Measurements from ENCODE around the gene CAMSAP1.

Gene CAMSAP1

GRCh38 chr9:135760465-135760864 lies 146.9 kb downstream of the CAMSAP1 start (continued):
- TF ChIP-seq ZFP30 (CRISPR knock-in tag; IDR thresholded peaks at IDR 0.05) (no peak), SNAI2 (CRISPR knock-in tag; IDR thresholded peaks at IDR 0.05) (no peak)

- no peak for ATAC-seq
- TF ChIP-seq GLIS3 (CRISPR knock-in tag; IDR thresholded peaks at IDR 0.05) (no peak), PPARA (CRISPR knock-in tag; IDR thresholded peaks at IDR 0.05; ENCODE audit: borderline replicate concordance) (no peak), PATZ1 (CRISPR knock-in tag; IDR thresholded peaks at IDR 0.05; ENCODE audit: borderline replicate concordance) (no peak), CREB5 (CRISPR knock-in tag; IDR thresholded peaks at IDR 0.05; ENCODE audit: low read depth) (no peak), TOX (CRISPR knock-in tag; IDR thresholded peaks at IDR 0.05; ENCODE audit: borderline replicate concordance) (no peak), OSR1 (CRISPR knock-in tag; IDR thresholded peaks at IDR 0.05) (no peak), BACH2 (CRISPR knock-in tag; IDR thresholded peaks at IDR 0.05; ENCODE audit: borderline replicate concordance) (no peak), ZNF70 (CRISPR knock-in tag; IDR thresholded peaks at IDR 0.05) (no peak), POU6F1 (CRISPR knock-in tag; IDR thresholded peaks at IDR 0.05; ENCODE audit: borderline replicate concordance, low read depth) (no peak)
Measured at GRCh38 chr9:135759676-135760300, 147.6 kb downstream of the CAMSAP1 start.

- TF ChIP-seq PATZ1 (CRISPR knock-in tag; IDR thresholded peaks at IDR 0.05; ENCODE audit: borderline replicate concordance) (no peak), CSRNP3 (CRISPR knock-in tag; IDR thresholded peaks at IDR 0.05) (no peak), TSHZ2 (CRISPR knock-in tag; IDR thresholded peaks at IDR 0.05) (no peak), ZFP3 (CRISPR knock-in tag; IDR thresholded peaks at IDR 0.05) (no peak), ZNF70 (CRISPR knock-in tag; IDR thresholded peaks at IDR 0.05) (no peak), BACH2 (CRISPR knock-in tag; IDR thresholded peaks at IDR 0.05; ENCODE audit: borderline replicate concordance) (no peak), GLIS3 (CRISPR knock-in tag; IDR thresholded peaks at IDR 0.05) (no peak), CREB5 (CRISPR knock-in tag; IDR thresholded peaks at IDR 0.05; ENCODE audit: low read depth) (no peak), OSR1 (CRISPR knock-in tag; IDR thresholded peaks at IDR 0.05) (no peak), ZNF8 (CRISPR knock-in tag; IDR thresholded peaks at IDR 0.05) (no peak), RARB (CRISPR knock-in tag; IDR thresholded peaks at IDR 0.05) (no peak), CSDC2 (CRISPR knock-in tag; IDR thresholded peaks at IDR 0.05) (no peak), ESRRG (CRISPR knock-in tag; IDR thresholded peaks at IDR 0.05) (no peak), ZNF565 (CRISPR knock-in tag; conservative IDR thresholded peaks at IDR 0.05; ENCODE audit: low read depth) (no peak), SNAI2 (CRISPR knock-in tag; IDR thresholded peaks at IDR 0.05) (no peak), TCF4 (CRISPR knock-in tag; IDR thresholded peaks at IDR 0.05; ENCODE audit: borderline replicate concordance) (no peak), PPARA (CRISPR knock-in tag; IDR thresholded peaks at IDR 0.05; ENCODE audit: borderline replicate concordance) (no peak)
- ATAC-seq = no peak
Measured at GRCh38 chr9:135758870-135759269, 148.5 kb downstream of the CAMSAP1 start.

Measured in SK-N-SH treated with all-trans-retinoic acid at 6 μM for 48 hours (cell line).